Prostate gland (tissue), 2 donors: ENCODE measurements around the gene TEX14. TPM values are rescaled to one million over a fixed set of nuclear protein-coding genes. Genes with fewer than 3 reads are reported as not detected.

Source experiments
- DNase-seq: peaks from one replicate; pipeline ENCODE4 v3.0.0-alpha.2; 2019; ENCODE audit warnings: low spot score
- H3K27ac ChIP-seq, 2 donors: fragments of 200-600 bp; sonication (generic); 2 replicates each; pipeline ENCODE4 v1.5.1; 2017 to 2019
- H3K27me3 ChIP-seq: fragments of 200-600 bp; sonication (generic); replicated peaks from 2 replicates; pipeline ENCODE4 v1.5.1; 2019; ENCODE audit not compliant: insufficient read depth
- H3K36me3 ChIP-seq, 2 donors: fragments of 200-600 bp; sonication (generic); 1 replicate in 1 of 2; 2 replicates in 1 of 2; pipeline versions ENCODE4 v1.5.1 to v1.8.1; 2017 to 2019
- H3K4me1 ChIP-seq: fragments of 200-600 bp; sonication (generic); replicated peaks from 2 replicates; pipeline ENCODE4 v1.5.1; 2019
- H3K4me3 ChIP-seq, 2 donors: fragments of 200-600 bp; sonication (generic); 2 replicates each; pipeline ENCODE4 v1.5.1; 2017 to 2019
- H3K9me3 ChIP-seq: fragments of 200-600 bp; sonication (generic); 2 replicates; pipeline ENCODE4 v1.5.1; 2017
- POLR2A ChIP-seq: fragments of 450-650 bp; IDR thresholded peaks from one replicate; pipeline ENCODE4 v1.6.1; 2016; ENCODE audit warnings: antibody characterized with exemption, mild to moderate bottlenecking
- POLR2AphosphoS5 ChIP-seq: sonication (generic); formaldehyde crosslinking; IDR thresholded peaks from one replicate; pipeline ENCODE4 v1.6.1; 2017; ENCODE audit warnings: antibody characterized with exemption
- WGBS: methylation state at CpG from one replicate; pipeline ENCODE4 v1.1.5; 2018; 5-methylcytosine and 5-hydroxymethylcytosine counted together
- intact Hi-C: fragments of 100-400 bp; cut with DNase I; formaldehyde crosslinking; loops from one replicate; pipeline ENCODE4 v1.14.2; 2022
- total RNA-seq, 2 donors: library from RNA; depleted of rRNA; stranded (reverse); fragments of >200 nt; gene quantifications; one replicate each; pipeline ENCODE4 v1.1.0, GENCODE V29; 2016
- TF ChIP-seq, protein P1 (sequence below), 4 experiments: fragments of 200-600 bp in 2 of 4; fragments of 450-650 bp in 2 of 4; sonication (generic) in 2 of 4; IDR thresholded peaks; 1 replicate in 3 of 4; 2 replicates in 1 of 4; pipeline ENCODE4 v1.5.1; 2016 to 2019; ENCODE audit warnings: antibody characterized with exemption in 4 of 4, mild to moderate bottlenecking in 2 of 4, moderate library complexity in 2 of 4

TEX14 gene
- total RNA-seq, 2 donors from 2014 or later: 0.50 to 14.3 TPM

DNA sequence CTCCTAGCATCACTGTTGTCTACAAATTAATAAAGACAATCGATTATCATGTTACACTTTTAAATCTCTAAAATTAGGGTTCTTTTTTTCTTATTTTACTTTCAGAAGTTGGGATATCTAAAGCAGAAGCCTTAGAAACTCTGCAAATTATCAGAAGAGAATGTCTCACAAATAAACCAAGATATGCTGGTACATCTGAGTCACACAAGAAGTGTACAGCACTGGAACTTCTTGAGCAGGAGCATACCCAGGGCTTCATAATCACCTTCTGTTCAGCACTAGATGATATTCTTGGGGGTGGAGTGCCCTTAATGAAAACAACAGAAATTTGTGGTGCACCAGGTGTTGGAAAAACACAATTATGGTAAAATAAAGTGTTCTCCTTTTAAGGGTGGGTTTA lies 3.0 kb upstream of the TEX14 start:
- TF ChIP-seq POLR2A: no peak
- TF ChIP-seq, protein P1, sequence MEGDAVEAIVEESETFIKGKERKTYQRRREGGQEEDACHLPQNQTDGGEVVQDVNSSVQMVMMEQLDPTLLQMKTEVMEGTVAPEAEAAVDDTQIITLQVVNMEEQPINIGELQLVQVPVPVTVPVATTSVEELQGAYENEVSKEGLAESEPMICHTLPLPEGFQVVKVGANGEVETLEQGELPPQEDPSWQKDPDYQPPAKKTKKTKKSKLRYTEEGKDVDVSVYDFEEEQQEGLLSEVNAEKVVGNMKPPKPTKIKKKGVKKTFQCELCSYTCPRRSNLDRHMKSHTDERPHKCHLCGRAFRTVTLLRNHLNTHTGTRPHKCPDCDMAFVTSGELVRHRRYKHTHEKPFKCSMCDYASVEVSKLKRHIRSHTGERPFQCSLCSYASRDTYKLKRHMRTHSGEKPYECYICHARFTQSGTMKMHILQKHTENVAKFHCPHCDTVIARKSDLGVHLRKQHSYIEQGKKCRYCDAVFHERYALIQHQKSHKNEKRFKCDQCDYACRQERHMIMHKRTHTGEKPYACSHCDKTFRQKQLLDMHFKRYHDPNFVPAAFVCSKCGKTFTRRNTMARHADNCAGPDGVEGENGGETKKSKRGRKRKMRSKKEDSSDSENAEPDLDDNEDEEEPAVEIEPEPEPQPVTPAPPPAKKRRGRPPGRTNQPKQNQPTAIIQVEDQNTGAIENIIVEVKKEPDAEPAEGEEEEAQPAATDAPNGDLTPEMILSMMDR (IDR thresholded peaks at IDR 0.05): no peak
- TF ChIP-seq POLR2AphosphoS5: no peak
- Histone ChIP-seq H3K4me1 (no peaks in the 10 kb centered on the region), H3K27ac (no peak overlapping the region), H3K36me3 (peaks cover 0 to 6% of the 10 kb centered on the region in 2 donors), H3K9me3 (no peaks in the 10 kb centered on the region), H3K4me3 (no peak overlapping the region), H3K27me3 (no peaks in the 10 kb centered on the region)
- 96% methylated on average over 1 of the region's 1 CpG for WGBS
- no peak for DNase-seq
- intact Hi-C loops: loop anchor here (5.0 kb wide), 1 partner anchor 178 kb away; no protein-coding TSS in a partner anchor

DNA sequence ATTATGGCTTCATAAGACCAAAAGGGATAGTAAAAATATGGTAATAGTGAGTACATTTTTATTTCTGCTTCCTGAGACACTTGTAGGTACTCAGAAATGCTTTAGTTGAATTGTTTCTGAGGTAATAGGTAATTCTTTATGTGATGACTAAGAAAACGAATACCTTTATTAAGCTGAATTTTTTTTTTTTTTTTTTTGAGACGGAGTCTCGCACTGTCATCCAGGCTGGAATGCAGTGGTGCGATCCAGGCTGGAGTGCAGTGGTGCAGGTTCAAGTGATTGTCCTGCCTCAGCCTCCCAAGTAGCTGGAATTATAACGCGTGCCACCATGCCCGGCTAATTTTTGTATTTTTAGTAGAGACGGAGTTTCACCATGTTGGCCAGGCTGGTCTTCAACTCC lies 2.5 kb upstream of the TEX14 start:
- no peaks in the 10 kb centered on the region for H3K9me3 ChIP-seq
- no peak overlapping the region for H3K4me3 ChIP-seq
- H3K4me1 ChIP-seq: no peaks in the 10 kb centered on the region
- H3K27me3 ChIP-seq: no peaks in the 10 kb centered on the region
- H3K36me3 ChIP-seq: peaks cover 0 to 4% of the 10 kb centered on the region in 2 donors
- H3K27ac ChIP-seq: no peak overlapping the region
- DNase-seq: no peak
- 89% methylated on average over 8 of the region's 8 CpGs for WGBS
- intact Hi-C loops: loop anchor here (5.0 kb wide), 1 partner anchor 177 kb away; no protein-coding TSS in a partner anchor
- no peak for TF ChIP-seq POLR2A
- no peak for TF ChIP-seq POLR2AphosphoS5
- TF ChIP-seq, protein P1 (IDR thresholded peaks at IDR 0.05): no peak

DNA sequence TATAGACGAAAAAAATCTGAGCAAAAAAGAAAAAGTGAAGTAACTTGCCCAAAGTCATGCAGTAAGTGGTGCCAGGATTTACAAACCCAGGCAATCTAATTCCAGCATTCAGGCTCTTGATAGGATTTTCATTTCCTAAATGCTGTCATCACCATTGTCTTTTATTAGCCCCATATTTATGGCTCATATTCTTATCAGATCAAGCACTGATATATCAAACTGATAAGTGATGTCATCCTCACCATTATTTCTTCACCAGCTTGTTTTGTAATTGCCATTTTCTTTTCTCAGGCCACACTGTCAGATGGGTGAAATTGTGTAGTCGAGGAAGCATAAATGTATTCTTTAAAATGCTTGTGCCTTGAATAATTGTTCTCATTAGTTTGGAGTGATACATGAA lies 1.9 kb upstream of the TEX14 start:
- 68% methylated on average over 2 of the region's 2 CpGs for WGBS
- no peak for TF ChIP-seq POLR2A
- TF ChIP-seq, protein P1 (IDR thresholded peaks at IDR 0.05): no peak
- TF ChIP-seq POLR2AphosphoS5: no peak
- H3K4me1 ChIP-seq: no peaks in the 10 kb centered on the region
- H3K27me3 ChIP-seq: no peaks in the 10 kb centered on the region
- no peaks in the 10 kb centered on the region for H3K9me3 ChIP-seq
- H3K36me3 ChIP-seq: no peaks in the 10 kb centered on the region
- intact Hi-C loops: loop anchor here (5.0 kb wide), 1 partner anchor 176 kb away; no protein-coding TSS in a partner anchor
- no peak overlapping the region for H3K27ac ChIP-seq
- no peak overlapping the region for H3K4me3 ChIP-seq
- DNase-seq: no peak

DNA sequence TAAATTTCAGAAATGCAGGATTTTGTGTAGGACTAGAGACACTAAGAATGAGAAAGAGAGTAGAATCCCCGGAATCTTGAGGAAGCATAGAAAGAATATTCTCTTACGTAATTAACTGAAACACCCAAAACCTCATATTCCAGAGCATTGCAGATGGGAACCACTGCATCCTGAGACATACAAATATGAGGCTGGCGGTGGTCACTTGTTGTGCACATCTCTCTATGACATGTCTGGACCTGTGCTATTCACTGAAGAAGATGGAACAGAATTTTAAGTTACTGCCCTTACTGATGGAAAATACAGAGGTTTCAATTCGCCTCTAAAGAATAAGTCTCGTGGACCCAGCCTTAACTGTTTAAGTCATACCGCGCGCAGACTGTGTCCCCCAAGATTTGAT lies 1.4 kb upstream of the TEX14 start:
- Histone ChIP-seq H3K9me3 (no peaks in the 10 kb centered on the region), H3K4me3 (peak overlapping the region; percentile 54 to 58), H3K36me3 (no peaks in the 10 kb centered on the region), H3K4me1 (no peaks in the 10 kb centered on the region), H3K27ac (peak overlapping the region; percentile 81 to 84), H3K27me3 (no peaks in the 10 kb centered on the region)
- 56% methylated on average over 8 of the region's 8 CpGs for WGBS
- DNase-seq: no peak
- intact Hi-C loops: loop anchor here (5.0 kb wide), 1 partner anchor 176 kb away; no protein-coding TSS in a partner anchor
- TF ChIP-seq POLR2AphosphoS5 (no peak), POLR2A (no peak)
- TF ChIP-seq, protein P1 (IDR thresholded peaks at IDR 0.05): no peak
